ENCODE results near the gene MARK3.

Gene MARK3

DNA sequence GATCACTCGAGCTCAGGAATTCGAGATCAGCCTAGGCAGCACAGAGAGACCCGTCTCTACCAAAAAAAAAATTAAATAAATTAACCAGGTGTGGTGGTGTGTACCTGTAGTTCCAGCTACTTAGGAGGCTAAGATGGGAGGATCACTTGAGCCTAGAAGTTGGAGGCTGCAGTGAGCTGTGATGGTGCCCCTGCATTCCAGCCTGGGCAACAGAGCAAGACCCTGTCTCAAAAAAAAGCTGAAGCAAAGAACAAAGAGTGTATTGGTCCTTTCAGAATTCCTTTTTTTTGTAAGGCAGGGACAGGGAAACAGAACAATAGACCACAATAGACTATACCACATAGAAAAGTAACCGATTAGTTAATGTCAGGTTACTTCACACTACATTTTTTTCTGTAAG, 47.4 kb downstream of the MARK3 start:
- DNase-seq (ENCODE audit: low read depth in 2 of 3, low spot score in 1 of 3): no peak

DNA sequence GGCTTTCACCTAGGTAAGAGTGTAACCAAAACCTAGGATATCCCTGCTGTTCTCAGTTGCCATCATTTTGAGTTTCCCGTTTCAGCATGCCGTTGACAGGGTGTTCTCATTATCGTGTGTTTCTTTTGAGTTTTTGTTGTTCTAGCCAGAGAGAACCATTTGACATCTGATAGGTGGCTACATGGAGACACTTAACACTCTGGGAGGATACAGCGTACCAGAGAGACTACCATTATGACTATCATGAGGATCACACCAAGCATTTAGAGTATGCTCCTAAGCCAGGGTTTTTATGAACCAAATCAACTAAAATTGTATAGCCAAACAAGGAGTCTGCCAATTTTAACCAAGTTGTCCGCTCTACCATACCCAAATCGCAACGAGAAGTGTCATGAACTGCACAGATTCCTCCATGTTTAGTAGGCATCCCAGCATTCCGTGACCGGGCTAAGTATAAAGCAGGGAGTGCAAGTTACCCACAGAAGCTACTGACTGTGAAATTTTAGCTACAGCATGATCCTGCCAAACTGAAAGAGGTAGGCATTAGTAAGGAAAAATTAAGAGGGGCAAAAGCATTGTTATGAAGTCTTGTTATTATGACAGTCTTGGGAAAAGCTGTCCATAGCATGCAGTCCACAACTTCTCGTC, 48.8 kb downstream of the MARK3 start:
- no peak for DNase-seq (ENCODE audit: low read depth in 2 of 3, low spot score in 1 of 3)

DNA sequence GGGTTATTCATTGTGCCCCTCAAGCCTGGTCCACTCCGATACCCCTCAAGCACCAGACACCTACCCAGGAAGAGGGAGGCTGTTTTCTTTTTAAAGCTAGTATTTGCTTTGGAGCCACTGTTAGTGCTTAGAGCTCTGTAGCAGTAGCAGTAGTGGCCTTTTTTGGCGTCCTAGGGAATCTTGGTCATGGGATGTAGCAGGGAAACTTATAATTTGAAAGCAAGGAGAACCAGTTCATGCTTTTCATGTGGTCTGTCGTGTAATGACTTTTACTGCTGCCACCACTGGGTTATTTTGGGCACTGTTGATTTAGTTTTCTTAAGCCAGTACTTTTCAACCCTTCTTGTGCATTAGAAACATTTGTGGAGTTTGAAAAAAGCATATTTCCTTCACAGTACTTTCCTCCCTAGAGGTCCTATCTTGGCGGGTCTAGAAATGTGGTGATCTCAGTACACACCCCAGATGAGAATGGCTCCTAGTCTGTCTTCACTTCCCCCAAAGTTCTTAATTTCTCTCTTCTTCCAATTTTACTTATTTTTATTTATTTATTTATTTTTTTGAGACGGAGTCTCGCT, 49.7 kb downstream of the MARK3 start:
- no peak for DNase-seq (ENCODE audit: low read depth in 2 of 3, low spot score in 1 of 3)

DNA sequence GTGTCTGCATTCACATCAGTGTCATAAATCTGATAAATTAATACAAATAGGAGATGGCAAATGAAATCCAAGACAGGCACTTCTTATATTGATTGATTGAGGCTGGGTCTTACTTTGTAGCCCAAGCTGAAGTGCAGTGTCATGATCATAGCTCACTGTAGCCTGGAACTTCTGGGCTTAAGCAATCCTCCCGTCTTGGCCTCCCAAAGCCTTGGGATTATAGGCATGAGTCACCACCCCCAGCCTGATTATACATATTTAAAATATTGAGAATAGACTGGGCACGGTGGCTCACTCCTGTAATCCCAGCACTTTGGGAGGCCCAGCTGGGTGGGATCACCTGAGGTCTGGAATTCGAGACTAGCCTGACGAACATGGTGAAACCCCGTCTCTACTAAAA, 51.3 kb downstream of the MARK3 start:
- DNase-seq (ENCODE audit: low read depth in 2 of 3, low spot score in 1 of 3): no peak

DNA sequence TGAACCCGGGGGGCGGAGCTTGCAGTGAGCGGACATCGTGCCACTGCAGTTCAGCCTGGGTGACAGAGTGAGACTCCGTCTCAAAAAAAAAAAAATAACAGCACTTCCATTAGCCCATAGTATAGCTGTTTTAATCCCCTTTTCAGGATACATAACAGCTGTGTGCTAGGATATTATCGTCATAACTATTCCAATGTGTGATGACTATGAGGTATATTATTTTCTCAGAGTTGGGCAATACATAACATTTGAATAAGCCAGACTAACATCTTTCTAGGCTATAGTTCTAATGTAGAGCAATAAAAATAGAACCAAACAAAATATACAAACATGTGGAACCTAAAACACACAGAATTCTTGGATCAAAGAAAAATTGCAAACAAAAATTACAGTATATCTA, 57.1 kb downstream of the MARK3 start:
- no peak for DNase-seq (ENCODE audit: low read depth in 2 of 3, low spot score in 1 of 3)

DNA sequence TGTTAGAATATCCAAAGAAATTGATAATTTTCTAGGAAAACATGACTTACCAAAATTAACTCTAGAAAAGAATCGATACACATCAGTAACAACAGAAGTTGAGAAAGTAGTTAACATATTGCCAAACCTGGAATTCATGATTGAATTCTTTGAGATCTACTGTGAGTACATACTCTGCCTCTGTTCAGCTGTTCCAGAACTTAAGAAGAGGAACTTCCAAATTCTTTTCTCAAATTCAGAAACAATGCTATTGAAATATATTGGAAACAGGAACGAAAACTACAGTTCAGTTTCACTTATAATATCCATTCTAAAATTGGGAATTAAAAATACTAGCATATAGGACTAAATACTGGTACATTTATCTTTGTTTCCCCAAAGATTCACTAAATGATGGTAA, 57.9 kb downstream of the MARK3 start:
- DNase-seq (ENCODE audit: low read depth in 2 of 3, low spot score in 1 of 3): no peak

DNA sequence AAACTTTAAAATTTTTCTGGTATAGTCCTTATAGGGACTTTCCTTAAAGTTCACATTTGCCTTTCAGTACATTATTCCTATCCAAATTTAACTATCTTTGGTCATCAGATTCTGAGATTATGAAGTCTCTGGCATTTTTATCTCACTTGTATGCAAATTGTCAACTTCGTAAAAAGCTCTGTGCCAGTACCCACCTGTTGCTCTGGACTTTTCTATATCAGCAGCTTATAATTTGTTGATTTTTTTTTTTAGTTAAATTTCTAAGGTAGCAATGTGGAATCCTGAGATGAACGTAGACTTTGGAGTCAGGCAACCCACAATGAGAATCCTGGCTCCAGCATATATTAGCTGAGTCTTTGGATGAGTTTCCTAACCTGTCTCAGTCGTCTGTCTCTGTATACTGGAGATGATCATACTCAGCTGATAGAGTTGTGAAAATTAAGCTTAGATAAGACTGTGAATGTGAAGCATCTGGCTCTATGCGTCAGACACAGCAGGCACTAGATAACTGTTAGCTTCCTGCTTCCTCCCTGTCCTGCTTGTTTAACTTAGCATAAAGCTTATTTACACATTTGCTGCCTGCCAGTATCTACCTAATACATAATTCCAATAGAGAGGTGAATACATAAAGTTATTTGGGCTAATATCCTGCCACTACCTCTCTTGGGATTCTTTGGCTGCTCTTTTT, 59.8 kb downstream of the MARK3 start:
- no peak for DNase-seq (ENCODE audit: low read depth in 2 of 3, low spot score in 1 of 3)

DNA sequence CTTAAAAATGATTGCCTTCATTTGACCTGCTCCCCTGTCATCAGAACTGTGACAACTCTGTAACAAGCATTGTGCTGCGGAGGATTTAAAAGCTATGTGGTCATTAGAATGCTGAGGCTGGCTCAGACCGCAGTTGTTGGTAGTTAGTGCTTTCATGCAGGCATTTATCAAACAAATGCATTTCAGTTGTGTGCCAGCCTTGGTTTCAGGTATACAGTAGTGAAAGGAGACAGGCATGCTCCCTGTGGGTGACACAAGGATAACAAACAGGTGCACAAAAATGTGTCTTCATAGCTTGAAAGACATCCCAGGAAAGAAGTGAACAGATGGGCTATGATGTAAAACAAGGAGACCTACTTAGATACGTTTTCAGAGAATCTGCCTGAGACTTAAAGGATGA, 60.6 kb downstream of the MARK3 start:
- no peak for DNase-seq (ENCODE audit: low read depth in 2 of 3, low spot score in 1 of 3)

DNA sequence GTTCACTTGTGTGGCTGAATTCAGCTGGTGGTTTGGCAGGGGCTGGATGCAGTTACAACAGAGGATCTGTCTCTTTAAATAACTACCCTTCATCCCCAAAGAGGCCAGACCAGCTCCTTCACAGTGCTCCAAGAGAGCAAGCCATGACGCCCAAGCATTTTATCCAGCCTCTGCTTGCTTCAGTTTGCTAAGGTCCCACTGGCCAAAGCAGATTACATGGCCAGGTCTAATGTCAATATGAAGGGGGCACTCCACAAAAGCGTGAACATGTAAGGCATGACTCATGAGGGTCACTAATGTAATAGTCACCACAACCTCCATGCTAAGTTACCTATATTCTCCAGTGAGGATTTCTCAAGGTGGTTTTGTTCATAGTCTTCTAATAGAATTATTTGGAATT, 62.9 kb downstream of the MARK3 start:
- no peak for DNase-seq (ENCODE audit: low read depth in 2 of 3, low spot score in 1 of 3)

DNA sequence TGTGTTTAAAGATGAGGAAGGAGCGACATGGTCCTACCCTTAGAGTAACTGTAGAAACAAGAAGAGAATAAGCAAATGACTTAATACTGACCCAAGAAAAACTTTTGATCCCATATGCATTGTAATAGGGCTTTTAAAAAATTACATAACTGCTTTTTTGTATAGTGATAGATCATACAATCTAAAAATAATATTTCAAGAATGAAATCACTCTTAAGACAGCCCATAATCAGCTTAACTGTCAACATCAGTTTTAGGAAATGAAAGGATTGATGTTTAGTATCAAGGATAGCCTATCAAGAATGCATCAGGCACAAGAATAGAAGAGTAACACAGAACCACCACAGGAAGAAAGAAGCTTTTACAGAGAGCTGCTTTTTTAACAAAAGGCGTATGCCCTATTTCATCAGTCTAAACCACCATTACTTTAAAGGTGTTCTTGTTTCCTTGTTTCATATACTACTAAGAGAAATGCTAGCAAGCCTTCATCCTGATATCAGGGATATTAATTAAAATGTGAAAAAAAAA, 64.5 kb downstream of the MARK3 start:
- no peak for DNase-seq (ENCODE audit: low read depth in 2 of 3, low spot score in 1 of 3)

DNA sequence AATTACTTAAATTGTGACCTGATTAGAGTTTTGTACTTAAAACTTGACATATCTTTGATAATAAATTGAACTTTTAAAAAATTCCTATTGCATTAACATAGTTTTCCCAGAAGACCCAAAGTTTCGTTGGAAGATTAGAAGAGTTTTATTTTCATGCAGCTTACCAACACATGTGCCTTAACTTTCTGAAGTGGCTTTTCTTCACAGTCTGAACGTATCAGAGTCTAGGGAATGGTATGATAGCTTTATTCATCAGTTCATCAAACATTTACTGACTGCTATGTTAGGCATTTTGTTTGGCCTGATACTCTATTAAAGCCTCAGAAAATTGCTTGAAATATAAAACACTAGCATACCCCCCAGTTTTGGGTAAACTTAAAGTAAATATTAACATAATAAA, 65.2 kb downstream of the MARK3 start:
- no peak for DNase-seq (ENCODE audit: low read depth in 2 of 3, low spot score in 1 of 3)

DNA sequence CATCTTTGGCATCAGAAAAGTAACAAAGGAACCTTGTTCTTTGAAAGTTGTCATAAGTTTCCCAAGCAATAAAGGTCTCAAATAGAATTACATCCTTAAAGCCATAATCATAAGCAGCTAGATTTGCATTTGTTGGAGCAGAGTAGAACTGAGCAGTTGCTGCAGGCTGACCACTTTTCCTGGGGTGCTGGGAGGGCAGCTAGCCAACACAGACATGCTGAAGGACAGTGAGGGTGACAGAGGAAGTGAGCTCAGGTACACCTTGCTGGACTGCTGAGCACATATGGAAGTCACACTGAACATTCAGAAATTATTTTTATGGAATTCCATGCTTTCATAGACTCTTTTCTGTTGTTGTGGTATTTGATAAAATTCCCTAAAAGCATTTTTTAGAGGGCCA, 66.2 kb downstream of the MARK3 start:
- no peak for DNase-seq (ENCODE audit: low read depth in 2 of 3, low spot score in 1 of 3)

DNA sequence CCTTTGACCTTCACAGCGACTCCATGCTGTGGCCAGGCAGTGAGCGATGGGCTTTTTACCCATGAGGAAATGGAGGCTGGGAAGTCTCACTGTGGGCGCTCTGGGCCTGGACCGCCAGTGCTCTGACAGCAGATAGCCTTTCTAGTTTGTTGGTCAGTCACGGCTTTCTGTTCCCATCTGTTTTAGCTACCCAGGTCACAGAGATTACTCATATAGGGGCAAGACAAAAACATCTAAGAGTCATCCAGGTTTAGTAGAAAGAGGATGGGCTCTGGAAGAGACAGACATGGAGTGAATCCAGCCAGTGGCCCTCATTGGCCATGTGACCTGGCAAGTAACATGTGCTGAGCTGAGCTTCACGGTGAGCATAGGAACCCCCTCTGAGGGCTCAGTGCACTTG, 68.6 kb downstream of the MARK3 start:
- no peak for DNase-seq (ENCODE audit: low read depth in 2 of 3, low spot score in 1 of 3)

DNA sequence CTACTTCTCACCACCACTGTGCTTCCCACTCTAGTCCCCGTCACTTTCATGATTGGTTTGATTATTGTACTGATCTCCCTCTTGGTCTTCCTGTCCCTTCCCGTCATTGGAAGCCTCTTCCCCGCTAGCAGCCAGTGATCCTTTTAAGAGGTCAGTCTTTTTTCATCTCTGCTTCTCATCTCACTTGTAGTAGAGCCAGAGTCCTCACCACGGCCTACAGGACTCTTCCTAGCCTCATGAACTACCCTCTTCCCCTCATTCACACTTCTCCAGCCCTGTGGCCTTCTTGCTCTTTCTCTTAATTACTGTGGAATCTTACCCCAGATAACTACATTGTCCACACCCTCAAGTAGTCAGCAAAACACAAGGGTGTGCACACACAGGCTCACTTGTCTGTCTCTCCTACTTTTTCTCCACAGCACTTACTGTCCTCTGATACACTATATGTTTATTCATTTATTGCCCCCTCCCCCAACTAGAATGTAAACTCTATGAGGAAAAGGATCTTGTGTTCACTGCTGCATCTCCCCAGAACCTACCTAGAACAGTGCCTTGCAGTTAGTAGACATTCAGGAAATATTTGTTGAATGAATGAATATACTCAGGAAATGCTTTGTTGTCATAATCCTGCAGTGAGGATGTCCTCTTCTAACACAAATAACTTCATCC, 71.1 kb downstream of the MARK3 start:
- DNase-seq (ENCODE audit: low read depth in 2 of 3, low spot score in 1 of 3): no peak

DNA sequence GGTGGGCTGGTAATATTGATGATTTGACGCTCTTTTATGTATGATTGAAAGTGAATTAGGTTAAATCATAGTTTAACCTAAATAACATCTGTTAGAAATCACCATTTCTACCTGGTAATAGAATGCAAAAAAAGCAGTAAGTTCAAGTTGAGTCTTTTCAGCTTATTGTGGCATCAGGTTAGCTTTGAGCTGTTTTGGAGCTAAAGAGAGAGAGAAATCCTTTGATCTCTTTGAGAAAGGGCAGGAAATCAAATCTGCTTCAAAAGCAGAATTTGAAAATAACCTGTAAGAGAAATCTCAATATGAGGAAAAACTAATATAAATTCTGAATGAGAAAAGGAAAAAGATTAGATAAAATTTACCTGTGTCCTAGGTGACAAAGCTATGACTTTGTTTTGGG, 75.2 kb downstream of the MARK3 start:
- no peak for DNase-seq (ENCODE audit: low read depth in 2 of 3, low spot score in 1 of 3)

DNA sequence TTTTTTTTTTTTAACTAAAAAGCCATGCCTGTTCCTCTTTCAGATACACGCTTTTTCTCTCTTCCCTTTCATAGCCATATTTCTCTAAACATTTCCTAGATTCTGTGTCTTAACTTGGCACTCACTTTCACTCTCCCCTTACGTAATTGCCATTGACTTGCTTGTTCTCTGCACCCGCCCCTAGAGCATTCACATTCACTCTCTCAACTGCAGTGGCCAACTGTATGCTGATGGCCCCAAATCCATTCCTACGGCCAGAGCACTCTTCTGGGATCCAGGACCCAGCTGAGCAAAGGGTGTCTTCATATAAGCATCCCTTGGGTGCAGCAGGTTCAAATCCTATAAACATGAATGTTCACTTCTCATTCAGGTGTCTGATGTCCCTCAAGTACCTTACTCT, 77.9 kb downstream of the MARK3 start:
- no peak for DNase-seq (ENCODE audit: low read depth in 2 of 3, low spot score in 1 of 3)

DNA sequence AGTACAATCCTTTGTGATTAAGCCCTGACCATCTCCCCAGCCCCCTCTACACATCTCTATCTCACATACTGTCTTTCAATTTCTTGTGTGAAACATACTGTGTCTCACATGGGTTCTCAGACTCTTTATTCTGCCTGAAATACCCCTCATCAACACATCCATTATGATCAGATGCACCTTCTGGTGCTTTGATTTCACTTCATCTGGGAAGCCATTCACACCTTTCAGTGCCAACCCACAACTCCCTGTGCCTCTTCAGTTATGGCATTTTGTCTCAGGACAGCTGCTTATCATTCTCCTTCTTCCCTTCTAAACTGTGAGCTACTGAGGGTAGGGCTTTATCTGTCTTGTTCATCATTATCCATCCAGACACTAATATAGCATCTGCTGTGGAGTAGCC, 78.6 kb downstream of the MARK3 start:
- DNase-seq (ENCODE audit: low read depth in 2 of 3, low spot score in 1 of 3): no peak

DNA sequence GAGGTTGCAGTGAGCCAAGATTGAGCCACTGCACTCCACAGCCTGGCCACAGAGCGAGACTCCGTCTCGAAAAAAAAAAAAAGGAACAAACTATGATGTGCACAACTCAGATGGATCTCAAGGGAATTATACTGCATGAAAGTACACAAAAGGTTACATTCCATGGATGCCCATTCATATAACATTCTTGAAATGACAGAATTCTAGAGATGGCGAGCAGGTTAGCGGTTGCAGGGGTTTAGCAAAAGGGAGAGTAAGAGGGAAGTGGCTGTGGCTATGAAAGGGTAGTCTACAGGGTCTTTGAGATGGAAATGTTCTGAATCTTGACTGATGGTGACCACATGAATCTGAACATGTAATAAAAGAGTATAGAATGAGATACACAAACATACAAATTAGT, 87.7 kb downstream of the MARK3 start:
- no peak for DNase-seq (ENCODE audit: low read depth in 2 of 3, low spot score in 1 of 3)

DNA sequence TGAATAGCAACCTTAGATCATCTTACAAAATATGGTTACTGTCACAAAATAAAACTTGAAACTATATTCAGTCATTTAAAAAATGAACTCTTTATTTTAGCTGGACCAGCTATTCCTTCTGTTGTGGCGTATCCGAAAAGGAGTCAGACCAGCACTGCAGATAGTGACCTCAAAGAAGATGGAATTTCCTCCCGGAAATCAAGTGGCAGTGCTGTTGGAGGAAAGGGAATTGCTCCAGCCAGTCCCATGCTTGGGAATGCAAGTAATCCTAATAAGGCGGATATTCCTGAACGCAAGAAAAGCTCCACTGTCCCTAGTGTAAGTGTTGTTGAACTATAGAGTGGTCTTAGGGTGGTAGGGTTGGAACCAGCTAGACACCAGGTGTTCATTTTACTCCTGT, 89.7 kb downstream of the MARK3 start:
- no peak for DNase-seq (ENCODE audit: low read depth in 2 of 3, low spot score in 1 of 3)

DNA sequence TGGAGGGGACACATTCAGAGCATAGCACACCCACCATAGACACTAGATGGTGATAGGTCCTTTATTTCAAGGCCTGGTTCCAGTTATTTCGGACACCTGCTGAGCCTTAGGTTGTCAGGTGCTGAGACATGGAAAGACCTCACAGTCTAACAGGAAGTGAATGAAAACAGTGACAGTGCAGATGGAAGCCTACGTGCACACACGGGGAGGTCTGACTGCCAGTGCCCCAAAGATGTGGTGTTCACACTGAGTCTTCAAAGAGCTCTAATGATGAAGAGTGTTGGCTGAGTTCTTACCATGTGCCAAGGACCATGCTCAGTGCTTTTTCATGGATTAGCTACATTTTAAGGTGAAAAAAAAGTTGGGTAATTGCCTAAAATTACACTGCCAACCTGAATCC, 90.8 kb downstream of the MARK3 start:
- no peak for DNase-seq (ENCODE audit: low read depth in 2 of 3, low spot score in 1 of 3)

DNA sequence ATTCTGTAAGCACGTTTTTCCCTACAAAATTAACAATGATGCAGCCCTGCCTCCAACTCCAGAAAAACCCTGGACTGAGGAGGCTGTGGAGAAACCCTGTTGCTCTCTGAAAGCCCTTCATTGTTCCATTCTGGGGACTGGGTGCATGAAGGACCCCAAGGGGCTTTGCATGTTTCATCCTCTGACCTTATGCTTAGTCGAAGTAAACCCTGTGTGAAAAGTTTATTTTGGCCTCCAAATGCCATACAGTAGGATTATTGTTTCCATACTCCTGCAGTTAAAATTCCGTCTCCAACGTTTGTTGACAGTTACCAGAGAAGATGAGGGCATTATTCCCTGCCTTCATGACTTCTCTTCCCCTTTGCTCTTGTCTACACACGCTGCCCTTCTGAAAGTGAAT, 91.4 kb downstream of the MARK3 start:
- no peak for DNase-seq (ENCODE audit: low read depth in 2 of 3, low spot score in 1 of 3)

DNA sequence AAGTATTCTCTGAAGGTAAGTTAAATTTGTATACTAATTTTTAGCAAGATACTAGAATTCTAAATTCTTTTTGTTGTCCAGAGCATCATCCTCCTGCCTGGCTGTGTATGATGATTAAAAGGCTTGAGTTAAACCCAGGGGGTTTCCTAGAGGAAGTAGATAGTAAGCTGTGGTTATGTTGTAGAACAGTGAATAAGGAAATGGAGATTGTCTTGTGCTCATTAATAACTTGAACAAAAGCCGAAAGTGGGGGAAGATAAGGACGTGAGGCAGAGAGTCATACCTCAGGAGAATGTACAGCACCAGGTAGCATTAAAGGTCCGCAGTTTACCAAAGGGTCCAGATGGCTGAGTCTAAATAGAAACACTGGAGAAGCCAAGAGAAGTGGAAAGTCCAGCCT, 95.4 kb downstream of the MARK3 start:
- DNase-seq (ENCODE audit: low read depth in 2 of 3, low spot score in 1 of 3): no peak

Data from stimulated activated CD4-positive, alpha-beta T cell treated with anti-CD3 and anti-CD28 coated beads, Interleukin-12 subunit alpha, Interleukin-12 subunit beta, amount 100 ng/mL, for 48 hours (primary cell).